HEK293 (cell line): ENCODE data around the gene ADCY4.

Source experiments
- CTCF ChIA-PET: fragments of 350-600 bp; formaldehyde crosslinking; extraction: SDS; loops from one replicate; lab custom pipeline; 2021; ENCODE audit warnings: antibody characterized with exemption; lab: Yijun Ruan, JAX
- POLR2A ChIA-PET: fragments of 300-600 bp; formaldehyde crosslinking; extraction: SDS; loops from one replicate; lab custom pipeline; 2020; ENCODE audit warnings: antibody characterized with exemption, inconsistent platforms; lab: Yijun Ruan, JAX
- H3K27ac ChIP-seq: fragments of 200-500 bp; sonication (Bioruptor generic); 2 replicates; pipeline ENCODE4 v1.5.1; 2014; ENCODE audit warnings: low read depth, low read length, control low read depth, inconsistent platforms; ENCODE audit errors: extremely low read depth
- H3K36me3 ChIP-seq, 2 experiments: fragments of 200-500 bp in 1 of 2; sonication (Bioruptor generic) in 1 of 2; 1 replicate in 1 of 2; 2 replicates in 1 of 2; pipeline ENCODE4 v1.5.1; 2014 to 2017; ENCODE audit warnings: inconsistent platforms in 2 of 2, low read length in 2 of 2; ENCODE audit not compliant: control insufficient read depth in 2 of 2, insufficient read depth in 1 of 2
- H3K4me1 ChIP-seq: fragments of 200-500 bp; sonication (Bioruptor generic); 2 replicates; pipeline ENCODE4 v1.5.1; 2014; ENCODE audit warnings: mild to moderate bottlenecking, low read length, inconsistent platforms; ENCODE audit not compliant: control insufficient read depth, insufficient read depth
- H3K4me3 ChIP-seq: 2 replicates; pipeline ENCODE4 v1.5.1; 2011; ENCODE audit warnings: low read depth, mild to moderate bottlenecking, control low read depth, low read length, moderate library complexity
- H3K9me3 ChIP-seq: fragments of 200-500 bp; sonication (Bioruptor generic); 2 replicates; pipeline ENCODE4 v1.5.1; 2014; ENCODE audit warnings: low read depth, low read length, inconsistent platforms; ENCODE audit not compliant: control insufficient read depth, insufficient read depth
- GLIS1 ChIP-seq: fragments of 450-650 bp; formaldehyde crosslinking; IDR thresholded peaks from 2 replicates; pipeline ENCODE4 v1.5.1; 2016; ENCODE audit warnings: missing biosample characterization, missing genetic modification characterization
- KLF8 ChIP-seq: fragments of 450-650 bp; formaldehyde crosslinking; IDR thresholded peaks from 2 replicates; pipeline ENCODE4 v1.5.1; 2016; ENCODE audit warnings: missing biosample characterization, missing genetic modification characterization
- MYNN ChIP-seq: fragments of 450-650 bp; formaldehyde crosslinking; IDR thresholded peaks from 2 replicates; pipeline ENCODE4 v1.5.1; 2016; ENCODE audit warnings: missing biosample characterization, missing genetic modification characterization, borderline replicate concordance
- TRIM28 ChIP-seq: IDR thresholded peaks from 2 replicates; pipeline ENCODE4 v1.6.1; 2011; ENCODE audit warnings: low read length, control low read depth, borderline replicate concordance
- ZBTB17 ChIP-seq: fragments of 450-650 bp; formaldehyde crosslinking; IDR thresholded peaks from 2 replicates; pipeline ENCODE4 v1.5.1; 2016; ENCODE audit warnings: missing biosample characterization, missing genetic modification characterization
- ZBTB21 ChIP-seq: fragments of 450-650 bp; formaldehyde crosslinking; IDR thresholded peaks from 2 replicates; pipeline ENCODE4 v1.5.1; 2017; ENCODE audit warnings: missing biosample characterization, missing genetic modification characterization
- ZBTB8A ChIP-seq: fragments of 450-650 bp; formaldehyde crosslinking; IDR thresholded peaks from 2 replicates; pipeline ENCODE4 v1.5.1; 2016; ENCODE audit warnings: missing biosample characterization, missing genetic modification characterization
- ZNF140 ChIP-seq: fragments of 450-650 bp; formaldehyde crosslinking; IDR thresholded peaks from 2 replicates; pipeline ENCODE4 v1.5.1; 2016; ENCODE audit warnings: missing biosample characterization, missing genetic modification characterization
- ZNF19 ChIP-seq: fragments of 450-650 bp; formaldehyde crosslinking; IDR thresholded peaks from 2 replicates; pipeline ENCODE4; 2016; ENCODE audit warnings: missing biosample characterization, missing genetic modification characterization, low read depth
- ZNF248 ChIP-seq: fragments of 450-650 bp; formaldehyde crosslinking; IDR thresholded peaks from 2 replicates; pipeline ENCODE4 v1.5.1; 2017; ENCODE audit warnings: missing biosample characterization, missing genetic modification characterization
- ZNF266 ChIP-seq: fragments of 450-650 bp; formaldehyde crosslinking; IDR thresholded peaks from 2 replicates; pipeline ENCODE4 v1.5.1; 2016; ENCODE audit warnings: missing biosample characterization, missing genetic modification characterization, low read depth
- ZNF394 ChIP-seq: fragments of 450-650 bp; formaldehyde crosslinking; IDR thresholded peaks from 2 replicates; pipeline ENCODE4 v1.5.1; 2016; ENCODE audit warnings: missing biosample characterization, missing genetic modification characterization, mild to moderate bottlenecking, moderate library complexity, borderline replicate concordance
- ZNF426 ChIP-seq: fragments of 450-650 bp; formaldehyde crosslinking; IDR thresholded peaks from 2 replicates; pipeline ENCODE4 v1.5.1; 2017; ENCODE audit warnings: missing biosample characterization, missing genetic modification characterization, mild to moderate bottlenecking, inconsistent platforms, moderate library complexity
- ZNF433 ChIP-seq: fragments of 450-650 bp; formaldehyde crosslinking; IDR thresholded peaks from 2 replicates; pipeline ENCODE4 v1.5.1; 2016; ENCODE audit warnings: missing biosample characterization, missing genetic modification characterization, low read depth
- ZNF548 ChIP-seq: fragments of 450-650 bp; formaldehyde crosslinking; IDR thresholded peaks from 2 replicates; pipeline ENCODE4 v1.5.1; 2016; ENCODE audit warnings: missing biosample characterization, missing genetic modification characterization
- ZNF555 ChIP-seq: fragments of 450-650 bp; formaldehyde crosslinking; conservative IDR thresholded peaks from 2 replicates; pipeline ENCODE4 v1.5.1; 2017; ENCODE audit warnings: missing biosample characterization, mild to moderate bottlenecking, missing genetic modification characterization, inconsistent platforms
- ZNF558 ChIP-seq: fragments of 450-650 bp; formaldehyde crosslinking; IDR thresholded peaks from 2 replicates; pipeline ENCODE4 v1.5.1; 2016; ENCODE audit warnings: missing biosample characterization, missing genetic modification characterization
- ZNF623 ChIP-seq: fragments of 450-650 bp; formaldehyde crosslinking; IDR thresholded peaks from 2 replicates; pipeline ENCODE4 v1.5.1; 2016; ENCODE audit warnings: missing biosample characterization, missing genetic modification characterization
- ZNF629 ChIP-seq: fragments of 450-650 bp; formaldehyde crosslinking; IDR thresholded peaks from 2 replicates; pipeline ENCODE4 v1.5.1; 2017; ENCODE audit warnings: missing biosample characterization, missing genetic modification characterization
- ZNF707 ChIP-seq: fragments of 450-650 bp; formaldehyde crosslinking; IDR thresholded peaks from 2 replicates; pipeline ENCODE4 v1.5.1; 2016; ENCODE audit warnings: missing biosample characterization, missing genetic modification characterization
- ZNF791 ChIP-seq: fragments of 450-650 bp; formaldehyde crosslinking; IDR thresholded peaks from 2 replicates; pipeline ENCODE4 v1.5.1; 2016; ENCODE audit warnings: missing biosample characterization, missing genetic modification characterization
- TF ChIP-seq, protein P1 (sequence below): fragments of 450-650 bp; formaldehyde crosslinking; conservative IDR thresholded peaks from 2 replicates; pipeline ENCODE4 v1.5.1; 2016; ENCODE audit warnings: low read depth, missing biosample characterization, missing genetic modification characterization
- TF ChIP-seq, protein P2 (sequence below): fragments of 450-650 bp; formaldehyde crosslinking; IDR thresholded peaks from 2 replicates; pipeline ENCODE4 v1.5.1; 2016; ENCODE audit warnings: missing biosample characterization, missing genetic modification characterization
- TF ChIP-seq, protein P3 (sequence below): fragments of 450-650 bp; formaldehyde crosslinking; IDR thresholded peaks from 2 replicates; pipeline ENCODE4 v1.5.1; 2016; ENCODE audit warnings: missing biosample characterization, missing genetic modification characterization

The ADCY4 gene

GRCh38 chr14:24343795-24344660 is 9.2 kb upstream of the ADCY4 start:
- TF ChIP-seq ZBTB8A (tag by site-specific recombination): peak; percentile 48; the same call in 1 of the 2 replicates
- peak; percentile 40; the same call in 1 of the 2 replicates for TF ChIP-seq ZNF266 (tag by site-specific recombination)
- TF ChIP-seq, protein P1, sequence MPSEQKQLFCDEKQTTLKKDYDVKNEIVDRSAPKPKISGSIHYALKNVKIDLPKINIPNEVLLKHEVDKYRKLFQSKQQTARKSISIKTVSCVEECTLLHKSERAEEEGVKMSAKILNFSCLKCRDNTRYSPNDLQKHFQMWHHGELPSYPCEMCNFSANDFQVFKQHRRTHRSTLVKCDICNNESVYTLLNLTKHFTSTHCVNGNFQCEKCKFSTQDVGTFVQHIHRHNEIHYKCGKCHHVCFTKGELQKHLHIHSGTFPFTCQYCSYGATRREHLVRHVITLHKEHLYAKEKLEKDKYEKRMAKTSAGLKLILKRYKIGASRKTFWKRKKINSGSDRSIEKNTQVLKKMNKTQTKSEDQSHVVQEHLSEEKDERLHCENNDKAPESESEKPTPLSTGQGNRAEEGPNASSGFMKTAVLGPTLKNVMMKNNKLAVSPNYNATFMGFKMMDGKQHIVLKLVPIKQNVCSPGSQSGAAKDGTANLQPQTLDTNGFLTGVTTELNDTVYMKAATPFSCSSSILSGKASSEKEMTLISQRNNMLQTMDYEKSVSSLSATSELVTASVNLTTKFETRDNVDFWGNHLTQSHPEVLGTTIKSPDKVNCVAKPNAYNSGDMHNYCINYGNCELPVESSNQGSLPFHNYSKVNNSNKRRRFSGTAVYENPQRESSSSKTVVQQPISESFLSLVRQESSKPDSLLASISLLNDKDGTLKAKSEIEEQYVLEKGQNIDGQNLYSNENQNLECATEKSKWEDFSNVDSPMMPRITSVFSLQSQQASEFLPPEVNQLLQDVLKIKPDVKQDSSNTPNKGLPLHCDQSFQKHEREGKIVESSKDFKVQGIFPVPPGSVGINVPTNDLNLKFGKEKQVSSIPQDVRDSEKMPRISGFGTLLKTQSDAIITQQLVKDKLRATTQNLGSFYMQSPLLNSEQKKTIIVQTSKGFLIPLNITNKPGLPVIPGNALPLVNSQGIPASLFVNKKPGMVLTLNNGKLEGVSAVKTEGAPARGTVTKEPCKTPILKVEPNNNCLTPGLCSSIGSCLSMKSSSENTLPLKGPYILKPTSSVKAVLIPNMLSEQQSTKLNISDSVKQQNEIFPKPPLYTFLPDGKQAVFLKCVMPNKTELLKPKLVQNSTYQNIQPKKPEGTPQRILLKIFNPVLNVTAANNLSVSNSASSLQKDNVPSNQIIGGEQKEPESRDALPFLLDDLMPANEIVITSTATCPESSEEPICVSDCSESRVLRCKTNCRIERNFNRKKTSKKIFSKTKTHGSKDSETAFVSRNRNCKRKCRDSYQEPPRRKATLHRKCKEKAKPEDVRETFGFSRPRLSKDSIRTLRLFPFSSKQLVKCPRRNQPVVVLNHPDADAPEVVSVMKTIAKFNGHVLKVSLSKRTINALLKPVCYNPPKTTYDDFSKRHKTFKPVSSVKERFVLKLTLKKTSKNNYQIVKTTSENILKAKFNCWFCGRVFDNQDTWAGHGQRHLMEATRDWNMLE (tag by site-specific recombination): peak; percentile 77; the same call in 1 of the 2 replicates
- no peak for TF ChIP-seq ZNF707 (tag by site-specific recombination)
- TF ChIP-seq ZNF433 (tag by site-specific recombination): 0 out of 2 replicates have a peak, but pooled peaks have one; percentile 7
- TF ChIP-seq, protein P2, sequence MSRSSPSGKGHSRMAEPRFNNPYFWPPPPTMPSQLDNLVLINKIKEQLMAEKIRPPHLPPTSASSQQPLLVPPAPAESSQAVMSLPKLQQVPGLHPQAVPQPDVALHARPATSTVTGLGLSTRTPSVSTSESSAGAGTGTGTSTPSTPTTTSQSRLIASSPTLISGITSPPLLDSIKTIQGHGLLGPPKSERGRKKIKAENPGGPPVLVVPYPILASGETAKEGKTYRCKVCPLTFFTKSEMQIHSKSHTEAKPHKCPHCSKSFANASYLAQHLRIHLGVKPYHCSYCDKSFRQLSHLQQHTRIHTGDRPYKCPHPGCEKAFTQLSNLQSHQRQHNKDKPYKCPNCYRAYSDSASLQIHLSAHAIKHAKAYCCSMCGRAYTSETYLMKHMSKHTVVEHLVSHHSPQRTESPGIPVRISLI (tag by site-specific recombination): no peak
- TF ChIP-seq ZNF140 (tag by site-specific recombination): 0 out of 2 replicates have a peak, but pooled peaks have one; percentile 21
- peak; percentile 46 for TF ChIP-seq ZNF555 (tag by site-specific recombination)
- 0 out of 2 replicates have a peak, but pooled peaks have one; percentile 25 for TF ChIP-seq ZNF19 (tag by site-specific recombination)
- peak; percentile 57 for TF ChIP-seq ZNF426 (tag by site-specific recombination)
- 0 out of 2 replicates have a peak, but pooled peaks have one; percentile 41 for TF ChIP-seq ZBTB21
- TF ChIP-seq ZNF791 (tag by site-specific recombination): no peak
- TF ChIP-seq MYNN (tag by site-specific recombination): no peak
- TF ChIP-seq ZNF629 (tag by site-specific recombination): 0 out of 2 replicates have a peak, but pooled peaks have one; percentile 22
- peak; percentile 64 for TF ChIP-seq ZNF623 (tag by site-specific recombination)
- TF ChIP-seq ZNF548 (tag by site-specific recombination): no peak
- peak; percentile 90; the same call in 1 of the 2 replicates for TF ChIP-seq ZNF394 (tag by site-specific recombination)
- TF ChIP-seq KLF8 (tag by site-specific recombination): no peak

DNA sequence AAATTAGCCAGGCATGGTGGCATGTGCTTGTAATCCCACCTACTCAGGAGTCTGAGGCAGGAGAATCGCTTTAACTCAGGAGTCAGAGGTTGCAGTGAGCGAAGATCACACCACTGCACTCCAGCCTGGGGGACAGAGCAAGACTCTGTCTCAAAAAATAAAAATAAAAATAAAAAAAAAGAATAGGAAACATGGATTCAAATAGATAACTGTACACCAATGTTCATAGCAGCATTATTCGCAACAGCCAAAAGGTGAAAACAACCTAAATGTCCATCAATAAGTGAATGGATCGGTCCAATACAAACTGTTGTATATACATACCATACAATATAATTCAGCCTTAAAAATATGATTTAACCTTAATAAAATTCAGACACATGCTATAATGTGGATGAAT is 8.0 kb upstream of the ADCY4 start:
- ChIA-PET POLR2A (no interaction called here), CTCF (interaction anchor here (1.6 to 2.8 kb wide), 2 partner anchors 9 to 10 kb away, joined by 6 to 17 read pairs; no protein-coding TSS in a partner anchor)
- no peaks in the 10 kb centered on the region for H3K9me3 ChIP-seq
- TF ChIP-seq, protein P3, sequence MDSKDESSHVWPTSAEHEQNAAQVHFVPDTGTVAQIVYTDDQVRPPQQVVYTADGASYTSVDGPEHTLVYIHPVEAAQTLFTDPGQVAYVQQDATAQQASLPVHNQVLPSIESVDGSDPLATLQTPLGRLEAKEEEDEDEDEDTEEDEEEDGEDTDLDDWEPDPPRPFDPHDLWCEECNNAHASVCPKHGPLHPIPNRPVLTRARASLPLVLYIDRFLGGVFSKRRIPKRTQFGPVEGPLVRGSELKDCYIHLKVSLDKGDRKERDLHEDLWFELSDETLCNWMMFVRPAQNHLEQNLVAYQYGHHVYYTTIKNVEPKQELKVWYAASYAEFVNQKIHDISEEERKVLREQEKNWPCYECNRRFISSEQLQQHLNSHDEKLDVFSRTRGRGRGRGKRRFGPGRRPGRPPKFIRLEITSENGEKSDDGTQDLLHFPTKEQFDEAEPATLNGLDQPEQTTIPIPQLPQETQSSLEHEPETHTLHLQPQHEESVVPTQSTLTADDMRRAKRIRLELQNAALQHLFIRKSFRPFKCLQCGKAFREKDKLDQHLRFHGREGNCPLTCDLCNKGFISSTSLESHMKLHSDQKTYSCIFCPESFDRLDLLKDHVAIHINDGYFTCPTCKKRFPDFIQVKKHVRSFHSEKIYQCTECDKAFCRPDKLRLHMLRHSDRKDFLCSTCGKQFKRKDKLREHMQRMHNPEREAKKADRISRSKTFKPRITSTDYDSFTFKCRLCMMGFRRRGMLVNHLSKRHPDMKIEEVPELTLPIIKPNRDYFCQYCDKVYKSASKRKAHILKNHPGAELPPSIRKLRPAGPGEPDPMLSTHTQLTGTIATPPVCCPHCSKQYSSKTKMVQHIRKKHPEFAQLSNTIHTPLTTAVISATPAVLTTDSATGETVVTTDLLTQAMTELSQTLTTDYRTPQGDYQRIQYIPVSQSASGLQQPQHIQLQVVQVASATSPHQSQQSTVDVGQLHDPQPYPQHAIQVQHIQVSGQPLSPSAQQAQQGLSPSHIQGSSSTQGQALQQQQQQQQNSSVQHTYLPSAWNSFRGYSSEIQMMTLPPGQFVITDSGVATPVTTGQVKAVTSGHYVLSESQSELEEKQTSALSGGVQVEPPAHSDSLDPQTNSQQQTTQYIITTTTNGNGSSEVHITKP (tag by site-specific recombination): peak; percentile 75
- no peak for TF ChIP-seq ZBTB17 (tag by site-specific recombination)
- no peak for TF ChIP-seq GLIS1 (tag by site-specific recombination)
- no peak for TF ChIP-seq ZNF558 (tag by site-specific recombination)
- TF ChIP-seq ZNF248 (tag by site-specific recombination): no peak
- TF ChIP-seq TRIM28: no peak

More at GRCh38 chr14:24343795-24344660, 9.2 kb upstream of the ADCY4 start:
- Histone ChIP-seq H3K4me1 (no peaks in the 10 kb centered on the region), H3K36me3 (no peaks in the 10 kb centered on the region), H3K9me3 (no peaks in the 10 kb centered on the region), H3K27ac (no peak overlapping the region), H3K4me3 (no peak overlapping the region)
- ChIA-PET POLR2A (no interaction called here), CTCF (interaction anchor here (0.5 to 2.8 kb wide), 6 partner anchors 11 to 93 kb away, joined by 3 to 17 read pairs (median 4); no protein-coding TSS in a partner anchor)

More for the DNA sequence above, 8.0 kb upstream of the ADCY4 start:
- no peak overlapping the region for H3K4me3 ChIP-seq
- H3K27ac ChIP-seq: no peak overlapping the region
- H3K36me3 ChIP-seq: no peaks in the 10 kb centered on the region
- no peaks in the 10 kb centered on the region for H3K4me1 ChIP-seq
